SIG-M5 (cell line): Measurements from ENCODE around the gene DIAPH3.

Source experiments
- DNase-seq: peaks from one replicate; lab custom pipeline; 2025; lab: John Stamatoyannopoulos, UW

DIAPH3 gene

GRCh38 chr13:59621773-59622172 is 542.0 kb downstream of the DIAPH3 start:
- DNase-seq = no peak
